Keratinocyte (primary cell): Measurements from ENCODE around the gene MSL1. TPM values are rescaled to one million over a fixed set of nuclear protein-coding genes. Genes with fewer than 3 reads are reported as not detected.

Experiments used
- DNase-seq: peaks from one replicate; pipeline ENCODE4 v3.0.0-alpha.2; 2011; ENCODE audit warnings: low read depth, missing footprints, low spot score
- FAIRE-seq: peaks from 2 replicates; lab custom pipeline; 2011; peaks lifted over from hg19 to GRCh38; lab: Jason Lieb, UNC
- H2AFZ ChIP-seq: 2 replicates; pipeline ENCODE4 v1.6.0; 2012; ENCODE audit warnings: low read length, control low read depth, inconsistent platforms; ENCODE audit not compliant: control insufficient read depth
- H3K27ac ChIP-seq: 2 replicates; pipeline ENCODE4 v1.5.1; 2011; ENCODE audit warnings: low read length; ENCODE audit not compliant: control insufficient read depth, insufficient read depth
- H3K27me3 ChIP-seq: 3 replicates; pipeline ENCODE4 v1.6.0; 2011; ENCODE audit warnings: low read length; ENCODE audit not compliant: control insufficient read depth, insufficient read depth; ENCODE audit errors: extremely low read depth
- H3K36me3 ChIP-seq, 2 experiments: 2 replicates in 1 of 2; 3 replicates in 1 of 2; pipeline ENCODE4 v1.5.1; 2011; ENCODE audit warnings: low read length in 2 of 2, mild to moderate bottlenecking in 1 of 2; ENCODE audit not compliant: control insufficient read depth in 2 of 2, insufficient read depth in 2 of 2; ENCODE audit errors: extremely low read depth in 1 of 2
- H3K4me1 ChIP-seq: 3 replicates; pipeline ENCODE4 v1.5.1; 2011; ENCODE audit warnings: low read length; ENCODE audit not compliant: control insufficient read depth, insufficient read depth; ENCODE audit errors: extremely low read depth
- H3K4me2 ChIP-seq: 3 replicates; pipeline ENCODE4 v1.6.0; 2011; ENCODE audit warnings: low read depth, low read length; ENCODE audit not compliant: control insufficient read depth, insufficient read depth; ENCODE audit errors: extremely low read depth
- H3K4me3 ChIP-seq, 3 experiments: fragments of 200-600 bp in 1 of 3; sonication (generic) in 1 of 3; 2 replicates in 2 of 3; 3 replicates in 1 of 3; pipeline ENCODE4 v1.5.1; 2011 to 2016; ENCODE audit warnings: low read length in 3 of 3, mild to moderate bottlenecking in 3 of 3, control low read depth in 2 of 3, inconsistent platforms in 1 of 3, low read depth in 1 of 3, mixed read lengths in 1 of 3, mixed run types in 1 of 3, moderate library complexity in 1 of 3; ENCODE audit not compliant: control insufficient read depth in 2 of 3, insufficient read depth in 2 of 3; ENCODE audit errors: extremely low read depth in 1 of 3
- H3K79me2 ChIP-seq: 2 replicates; pipeline ENCODE4 v1.6.0; 2012; ENCODE audit warnings: low read length; ENCODE audit not compliant: control insufficient read depth, insufficient read depth
- H3K9ac ChIP-seq: 3 replicates; pipeline ENCODE4 v1.6.0; 2011; ENCODE audit warnings: low read length; ENCODE audit not compliant: control insufficient read depth, insufficient read depth; ENCODE audit errors: extremely low read depth
- H3K9me1 ChIP-seq: 3 replicates; pipeline ENCODE4 v1.6.0; 2011; ENCODE audit warnings: low read length; ENCODE audit not compliant: control insufficient read depth, insufficient read depth; ENCODE audit errors: extremely low read depth
- H3K9me3 ChIP-seq: 2 replicates; pipeline ENCODE4 v1.5.1; 2012; ENCODE audit warnings: low read depth, low read length; ENCODE audit not compliant: control insufficient read depth
- H4K20me1 ChIP-seq: 3 replicates; pipeline ENCODE4 v1.6.0; 2011; ENCODE audit warnings: low read length; ENCODE audit not compliant: control insufficient read depth, insufficient read depth; ENCODE audit errors: extremely low read depth
- EZH2 ChIP-seq: IDR thresholded peaks from one replicate; pipeline ENCODE4 v1.6.1; 2012; ENCODE audit warnings: inconsistent platforms, mild to moderate bottlenecking, low read length, moderate library complexity
- dilution Hi-C: fragments of 300-500 bp; cut with MboI; formaldehyde crosslinking; loops from one replicate; pipeline ENCODE4 v1.7.0; 2020; ENCODE audit warnings: low sequenced_read_pairs; ENCODE audit not compliant: extremely low pct_ligation_motif_present
- polyA plus RNA-seq, 5 experiments: library from polyadenylated mRNA; depleted of rRNA in 3 of 5; stranded (reverse) in 3 of 5; stranded (forward) in 1 of 5; unstranded in 1 of 5; fragments of >200 nt; gene quantifications; 1 replicate in 1 of 5; 2 replicates in 3 of 5; 3 replicates in 1 of 5; pipeline versions ENCODE4 v1.2.1 to v1.2.3, GENCODE V29; 2011 to 2012; ENCODE audit warnings: missing spikeins in 2 of 5, low read depth in 1 of 5, low replicate concordance in 1 of 5
- TF ChIP-seq, protein P1 (sequence below), 3 experiments: IDR thresholded peaks in 1 of 3; conservative IDR thresholded peaks in 1 of 3; optimal IDR thresholded peaks in 1 of 3; 2 replicates in 2 of 3; 3 replicates in 1 of 3; pipeline versions ENCODE3 to v1.5.1; 2011; ENCODE audit warnings: low read length in 3 of 3, mild to moderate bottlenecking in 3 of 3, moderate library complexity in 2 of 3, control low read depth in 1 of 3, inconsistent platforms in 1 of 3; ENCODE audit not compliant: insufficient read depth in 2 of 3; ENCODE audit errors: extremely low read depth in 1 of 3

Gene MSL1
- polyA plus RNA-seq, 1 donor (not counting 4 experiments of a cell fraction or from before 2014, with no cell fraction given), result 66.8 TPM

DNA sequence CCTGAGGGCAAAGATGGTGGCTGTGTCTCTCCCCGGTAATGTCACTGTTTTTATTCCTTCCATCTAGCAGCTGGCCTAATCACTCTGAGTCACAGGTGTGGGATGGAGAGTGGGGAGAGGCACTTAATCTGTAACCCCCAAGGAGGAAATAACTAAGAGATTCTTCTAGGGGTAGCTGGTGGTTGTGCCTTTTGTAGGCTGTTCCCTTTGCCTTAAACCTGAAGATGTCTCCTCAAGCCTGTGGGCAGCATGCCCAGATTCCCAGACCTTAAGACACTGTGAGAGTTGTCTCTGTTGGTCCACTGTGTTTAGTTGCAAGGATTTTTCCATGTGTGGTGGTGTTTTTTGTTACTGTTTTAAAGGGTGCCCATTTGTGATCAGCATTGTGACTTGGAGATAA, 50.0 kb downstream of the MSL1 start:
- Histone ChIP-seq H3K4me2 (no peak overlapping the region), H3K4me3 (no peak overlapping the region), H3K9me3 (no peaks in the 10 kb centered on the region), H2AFZ (no peak overlapping the region), H3K4me1 (peaks cover 14% of the 10 kb centered on the region), H3K36me3 (peaks cover 25 to 42% of the 10 kb centered on the region in 2 experiments), H3K9me1 (no peaks in the 10 kb centered on the region), H3K27ac (no peak overlapping the region), H4K20me1 (no peaks in the 10 kb centered on the region), H3K27me3 (no peaks in the 10 kb centered on the region), H3K79me2 (no peaks in the 10 kb centered on the region), H3K9ac (no peak overlapping the region)
- TF ChIP-seq, protein P1, sequence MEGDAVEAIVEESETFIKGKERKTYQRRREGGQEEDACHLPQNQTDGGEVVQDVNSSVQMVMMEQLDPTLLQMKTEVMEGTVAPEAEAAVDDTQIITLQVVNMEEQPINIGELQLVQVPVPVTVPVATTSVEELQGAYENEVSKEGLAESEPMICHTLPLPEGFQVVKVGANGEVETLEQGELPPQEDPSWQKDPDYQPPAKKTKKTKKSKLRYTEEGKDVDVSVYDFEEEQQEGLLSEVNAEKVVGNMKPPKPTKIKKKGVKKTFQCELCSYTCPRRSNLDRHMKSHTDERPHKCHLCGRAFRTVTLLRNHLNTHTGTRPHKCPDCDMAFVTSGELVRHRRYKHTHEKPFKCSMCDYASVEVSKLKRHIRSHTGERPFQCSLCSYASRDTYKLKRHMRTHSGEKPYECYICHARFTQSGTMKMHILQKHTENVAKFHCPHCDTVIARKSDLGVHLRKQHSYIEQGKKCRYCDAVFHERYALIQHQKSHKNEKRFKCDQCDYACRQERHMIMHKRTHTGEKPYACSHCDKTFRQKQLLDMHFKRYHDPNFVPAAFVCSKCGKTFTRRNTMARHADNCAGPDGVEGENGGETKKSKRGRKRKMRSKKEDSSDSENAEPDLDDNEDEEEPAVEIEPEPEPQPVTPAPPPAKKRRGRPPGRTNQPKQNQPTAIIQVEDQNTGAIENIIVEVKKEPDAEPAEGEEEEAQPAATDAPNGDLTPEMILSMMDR (optimal IDR thresholded peaks at IDR 0.05 in 1 of 3, IDR thresholded peaks at IDR 0.05 in 1 of 3, conservative IDR thresholded peaks at IDR 0.05 in 1 of 3; ENCODE audit: extremely low read depth in 1 of 3, insufficient read depth in 2 of 3, low read length in 3 of 3), result no peak
- no peak for TF ChIP-seq EZH2
- dilution Hi-C loops, result no loop called here
- DNase-seq (no peak), FAIRE-seq (no peak)

DNA sequence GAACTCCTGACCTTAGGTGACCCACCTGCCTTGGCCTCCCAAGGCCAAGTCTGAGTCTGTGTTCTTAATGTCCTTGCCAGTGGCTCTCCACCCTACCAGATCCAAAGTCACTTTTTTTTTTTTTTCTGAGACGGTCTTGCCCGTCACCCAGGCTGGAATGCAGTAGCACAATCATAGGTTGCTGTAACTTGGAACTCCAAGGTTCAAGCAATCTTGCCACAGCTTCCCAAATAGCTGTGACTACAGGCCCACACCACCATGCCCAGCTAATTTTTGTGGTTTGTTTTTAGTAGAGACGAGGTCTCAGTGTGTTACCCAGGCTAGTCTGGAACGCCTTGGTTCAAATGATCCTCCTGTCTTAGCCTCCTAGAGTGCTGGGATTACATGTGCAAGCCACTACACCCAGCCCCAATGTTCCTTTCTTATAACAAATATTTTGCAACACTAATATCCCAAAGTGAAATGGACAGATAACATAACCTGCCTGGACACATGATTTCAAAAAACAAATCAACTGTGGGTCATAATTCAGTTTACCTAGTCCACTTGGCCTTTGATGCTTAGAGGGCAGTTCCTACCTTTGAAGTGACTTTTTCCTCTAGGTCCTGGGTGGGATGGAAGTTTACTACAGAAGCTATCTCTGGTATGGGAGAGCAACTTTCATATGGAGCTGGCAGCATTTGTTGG, 51.5 kb downstream of the MSL1 start:
- H3K9me1 ChIP-seq, result no peaks in the 10 kb centered on the region
- no peaks in the 10 kb centered on the region for H4K20me1 ChIP-seq
- no peaks in the 10 kb centered on the region for H3K9me3 ChIP-seq
- no peak for FAIRE-seq
- no peak overlapping the region for H3K4me3 ChIP-seq
- no peaks in the 10 kb centered on the region for H3K79me2 ChIP-seq
- no peaks in the 10 kb centered on the region for H3K27me3 ChIP-seq
- H3K4me1 ChIP-seq, result peaks cover 14% of the 10 kb centered on the region
- H2AFZ ChIP-seq, result no peak overlapping the region
- H3K9ac ChIP-seq, result no peak overlapping the region
- dilution Hi-C loops, result no loop called here
- H3K36me3 ChIP-seq, result peaks cover 23 to 28% of the 10 kb centered on the region in 2 experiments
- no peak overlapping the region for H3K4me2 ChIP-seq
- TF ChIP-seq, protein P1 (optimal IDR thresholded peaks at IDR 0.05 in 1 of 3, IDR thresholded peaks at IDR 0.05 in 1 of 3, conservative IDR thresholded peaks at IDR 0.05 in 1 of 3; ENCODE audit: extremely low read depth in 1 of 3, insufficient read depth in 2 of 3, low read length in 3 of 3), result no peak
- TF ChIP-seq EZH2, result no peak
- no peak overlapping the region for H3K27ac ChIP-seq
- DNase-seq, result no peak
